IMR-90 (cell line): Measurements from ENCODE around the gene TMEM54. TPM values are rescaled to one million over a fixed set of nuclear protein-coding genes. Genes with fewer than 3 reads are reported as not detected.

ENCODE experiments used
- ATAC-seq: fragments of 200-7000 bp; cut with Tn5 transposase; 2 replicates; pipeline ENCODE4 v1.9.1; 2020; ENCODE audit warnings: low read depth, mild to moderate bottlenecking, moderate library complexity
- BruUV-seq: library from RNA; stranded (reverse); fragments of 400-500 nt; replicated peaks from 2 replicates; lab custom pipeline; 2021; lab: Mats Ljungman, UMichigan
- CTCF ChIA-PET: fragments of 300-600 bp; formaldehyde crosslinking; extraction: SDS; loops from one replicate; lab custom pipeline; 2021; ENCODE audit warnings: antibody characterized with exemption; lab: Yijun Ruan, JAX
- POLR2A ChIA-PET: fragments of 300-600 bp; sonication (Branson Sonifier 250); formaldehyde crosslinking; loops from one replicate; lab custom pipeline; 2022; ENCODE audit warnings: antibody characterized with exemption; ENCODE audit not compliant: unreplicated experiment; lab: Charles Lee
- DNase-seq: peaks from one replicate; pipeline ENCODE4 v3.0.0; 2013
- H2AFZ ChIP-seq: replicated peaks from 2 replicates; pipeline ENCODE3; 2013; ENCODE audit warnings: low read length, mild to moderate bottlenecking; ENCODE audit not compliant: poor library complexity
- H2AK5ac ChIP-seq: 2 replicates; pipeline ENCODE4 v1.6.1; 2013; ENCODE audit warnings: low read depth, low read length, inconsistent platforms
- H2AK9ac ChIP-seq: replicated peaks from 2 replicates; pipeline ENCODE3; 2013; ENCODE audit warnings: mild to moderate bottlenecking, low read depth, low read length, moderate library complexity; ENCODE audit not compliant: poor library complexity
- H2BK120ac ChIP-seq: 2 replicates; pipeline ENCODE4 v1.6.1; 2013; ENCODE audit warnings: low read depth, low read length, inconsistent platforms
- H2BK15ac ChIP-seq: 3 replicates; pipeline ENCODE4 v1.6.1; 2013; ENCODE audit warnings: low read depth, low read length, inconsistent platforms
- H2BK20ac ChIP-seq: 2 replicates; pipeline ENCODE4 v1.6.1; 2013; ENCODE audit warnings: low read depth, mild to moderate bottlenecking, inconsistent platforms, low read length, moderate library complexity
- H2BK5ac ChIP-seq: 2 replicates; pipeline ENCODE4 v1.6.1; 2013; ENCODE audit warnings: mild to moderate bottlenecking, low read depth, low read length, inconsistent platforms; ENCODE audit not compliant: poor library complexity, severe bottlenecking
- H3K14ac ChIP-seq: replicated peaks from 2 replicates; pipeline ENCODE4 v1.6.1; 2013; ENCODE audit warnings: low read depth, low read length, inconsistent platforms
- H3K18ac ChIP-seq: 2 replicates; pipeline ENCODE4 v1.6.1; 2013; ENCODE audit warnings: low read depth, low read length, control low read depth
- H3K23ac ChIP-seq: 2 replicates; pipeline ENCODE4 v1.6.1; 2013; ENCODE audit warnings: low read depth, low read length, inconsistent platforms
- H3K27ac ChIP-seq: 2 replicates; pipeline ENCODE4 v1.5.1; 2013; ENCODE audit warnings: mild to moderate bottlenecking, control low read depth, low read length; ENCODE audit not compliant: insufficient read depth
- H3K27me3 ChIP-seq: 2 replicates; pipeline ENCODE4 v1.6.1; 2013; ENCODE audit warnings: low read length; ENCODE audit not compliant: control insufficient read depth, insufficient read depth
- H3K36me3 ChIP-seq: 2 replicates; pipeline ENCODE4 v1.6.1; 2013; ENCODE audit warnings: low read length, mixed read lengths; ENCODE audit not compliant: control insufficient read depth, insufficient read depth
- H3K4ac ChIP-seq: 2 replicates; pipeline ENCODE4 v1.6.1; 2013; ENCODE audit warnings: low read depth, low read length, inconsistent platforms
- H3K4me1 ChIP-seq: 2 replicates; pipeline ENCODE4 v1.6.1; 2013; ENCODE audit warnings: low read length, mixed read lengths; ENCODE audit not compliant: control insufficient read depth, insufficient read depth
- H3K4me2 ChIP-seq: 2 replicates; pipeline ENCODE4 v1.6.1; 2013; ENCODE audit warnings: low read depth, mild to moderate bottlenecking, control low read depth, low read length, moderate library complexity
- H3K4me3 ChIP-seq: 2 replicates; pipeline ENCODE4 v1.5.1; 2013; ENCODE audit warnings: low read depth, mild to moderate bottlenecking, control low read depth, low read length, moderate library complexity; ENCODE audit not compliant: insufficient read depth
- H3K56ac ChIP-seq: 2 replicates; pipeline ENCODE4 v1.6.1; 2013; ENCODE audit warnings: low read length, inconsistent platforms; ENCODE audit not compliant: insufficient read depth; ENCODE audit errors: extremely low read depth
- H3K79me1 ChIP-seq, 2 experiments: 2 replicates each; pipeline ENCODE4 v1.6.1; 2013; ENCODE audit warnings: low read length in 2 of 2, inconsistent platforms in 1 of 2, low read depth in 1 of 2
- H3K9ac ChIP-seq: 2 replicates; pipeline ENCODE4 v1.6.1; 2013; ENCODE audit warnings: low read depth, low read length, control low read depth
- H3K9me1 ChIP-seq: 2 replicates; pipeline ENCODE4 v1.6.1; 2013; ENCODE audit warnings: low read length, inconsistent platforms; ENCODE audit not compliant: insufficient read depth
- H3K9me3 ChIP-seq: 2 replicates; pipeline ENCODE4 v1.6.1; 2013; ENCODE audit warnings: low read length; ENCODE audit not compliant: control insufficient read depth, insufficient read depth
- H4K20me1 ChIP-seq: 2 replicates; pipeline ENCODE4 v1.6.1; 2013; ENCODE audit warnings: low read length, inconsistent platforms; ENCODE audit not compliant: insufficient read depth
- H4K5ac ChIP-seq: 2 replicates; pipeline ENCODE4 v1.6.1; 2013; ENCODE audit warnings: mild to moderate bottlenecking, low read depth, low read length, control low read depth
- H4K8ac ChIP-seq, 2 experiments: 2 replicates each; pipeline ENCODE4 v1.6.1; 2013; ENCODE audit warnings: low read depth in 2 of 2, low read length in 2 of 2, control low read depth in 1 of 2, inconsistent platforms in 1 of 2
- H4K91ac ChIP-seq: 2 replicates; pipeline ENCODE4 v1.6.1; 2013; ENCODE audit warnings: low read depth, low read length, inconsistent platforms; ENCODE audit not compliant: insufficient read depth
- BHLHE40 ChIP-seq: fragments of 150-350 bp; IDR thresholded peaks from 2 replicates; pipeline ENCODE4 v1.6.1; 2016; ENCODE audit warnings: mild to moderate bottlenecking, low read depth, low read length
- CHD1 ChIP-seq: IDR thresholded peaks from 2 replicates; pipeline ENCODE4 v1.6.1; 2012; ENCODE audit warnings: low read depth, low read length, improper control_type of control experiment
- FOS ChIP-seq: fragments of 150-350 bp; IDR thresholded peaks from 2 replicates; pipeline ENCODE4 v1.6.1; 2016; ENCODE audit warnings: low read depth, low read length
- MAFK ChIP-seq: IDR thresholded peaks from 2 replicates; pipeline ENCODE4 v1.6.1; 2012; ENCODE audit warnings: low read depth, low read length, improper control_type of control experiment
- MAZ ChIP-seq: IDR thresholded peaks from 2 replicates; pipeline ENCODE4 v1.6.1; 2012; ENCODE audit warnings: low read depth, mild to moderate bottlenecking, low read length, improper control_type of control experiment, moderate library complexity, borderline replicate concordance
- MXI1 ChIP-seq: IDR thresholded peaks from 2 replicates; pipeline ENCODE4 v1.6.1; 2012; ENCODE audit warnings: low read depth, mild to moderate bottlenecking, low read length, moderate library complexity, borderline replicate concordance
- NFE2L2 ChIP-seq: fragments of 150-350 bp; IDR thresholded peaks from 2 replicates; pipeline ENCODE4 v1.6.1; 2016; ENCODE audit warnings: low read depth, mild to moderate bottlenecking, low read length
- POLR2A ChIP-seq: IDR thresholded peaks from 2 replicates; pipeline ENCODE4 v1.6.1; 2012; ENCODE audit warnings: mild to moderate bottlenecking, low read depth, low read length
- RAD21 ChIP-seq: IDR thresholded peaks from 2 replicates; pipeline ENCODE4 v1.6.1; 2012; ENCODE audit warnings: low read length, improper control_type of control experiment
- RFX5 ChIP-seq: IDR thresholded peaks from 2 replicates; pipeline ENCODE4 v1.8.0; 2012; ENCODE audit warnings: low read depth, mild to moderate bottlenecking, low read length, moderate library complexity
- SMC3 ChIP-seq: fragments of 150-350 bp; IDR thresholded peaks from 2 replicates; pipeline ENCODE4 v1.6.1; 2016; ENCODE audit warnings: low read depth, mild to moderate bottlenecking, antibody characterized with exemption, low read length, moderate library complexity
- WGBS, 2 experiments: methylation state at CpG; one replicate each; pipeline versions ENCODE4 v1.1.5 to v1.1.7; 2013; ENCODE audit warnings: missing lambda C conversion rate in 2 of 2; ENCODE audit not compliant: insufficient read length in 1 of 2; ENCODE audit errors: extremely low coverage in 2 of 2; 5-methylcytosine and 5-hydroxymethylcytosine counted together
- dilution Hi-C: fragments of 300-500 bp; cut with HindIII; formaldehyde crosslinking; loops from one replicate; pipeline ENCODE4 v1.14.3; 2018; ENCODE audit warnings: low sequenced_read_pairs; ENCODE audit not compliant: unreplicated experiment
- in situ Hi-C: fragments of 300-500 bp; cut with MboI; formaldehyde crosslinking; loops from 3 replicates; pipeline ENCODE4 v1.14.3; 2019; ENCODE audit warnings: low sequenced_read_pairs, inconsistent platforms, mixed read lengths
- intact Hi-C: fragments of 100-400 bp; cut with micrococcal nuclease; formaldehyde crosslinking; loops from 2 replicates; pipeline ENCODE4 v1.10.0; 2022
- polyA plus RNA-seq, 3 experiments: library from polyadenylated mRNA; depleted of rRNA; stranded (reverse); fragments of >200 nt; gene quantifications; 2 replicates each; pipeline ENCODE4 v1.2.3, GENCODE V29; 2012; ENCODE audit warnings: low replicate concordance in 1 of 3
- total RNA-seq: library from RNA; depleted of rRNA; stranded (reverse); fragments of >200 nt; gene quantifications from 2 replicates; pipeline ENCODE4 v1.2.3, GENCODE V29; 2012
- TF ChIP-seq, protein P1 (sequence below): fragments of 150-350 bp; IDR thresholded peaks from 2 replicates; pipeline ENCODE4 v1.6.1; 2016; ENCODE audit warnings: low read depth, mild to moderate bottlenecking, low read length, moderate library complexity, borderline replicate concordance
- TF ChIP-seq, protein P2 (sequence below): conservative IDR thresholded peaks from 2 replicates; pipeline ENCODE4 v1.5.1; 2012; ENCODE audit warnings: mild to moderate bottlenecking, low read depth, low read length, improper control_type of control experiment
- TF ChIP-seq, protein P3 (sequence below): fragments of 150-350 bp; IDR thresholded peaks from 2 replicates; pipeline ENCODE4 v1.6.1; 2017; ENCODE audit warnings: mild to moderate bottlenecking, antibody characterized with exemption, low read length, low read depth

TMEM54 gene
- total and polyA plus RNA-seq, 2 of the 4 experiments (the other 2 are of a cell fraction) = 25.5 to 75.2 TPM

DNA sequence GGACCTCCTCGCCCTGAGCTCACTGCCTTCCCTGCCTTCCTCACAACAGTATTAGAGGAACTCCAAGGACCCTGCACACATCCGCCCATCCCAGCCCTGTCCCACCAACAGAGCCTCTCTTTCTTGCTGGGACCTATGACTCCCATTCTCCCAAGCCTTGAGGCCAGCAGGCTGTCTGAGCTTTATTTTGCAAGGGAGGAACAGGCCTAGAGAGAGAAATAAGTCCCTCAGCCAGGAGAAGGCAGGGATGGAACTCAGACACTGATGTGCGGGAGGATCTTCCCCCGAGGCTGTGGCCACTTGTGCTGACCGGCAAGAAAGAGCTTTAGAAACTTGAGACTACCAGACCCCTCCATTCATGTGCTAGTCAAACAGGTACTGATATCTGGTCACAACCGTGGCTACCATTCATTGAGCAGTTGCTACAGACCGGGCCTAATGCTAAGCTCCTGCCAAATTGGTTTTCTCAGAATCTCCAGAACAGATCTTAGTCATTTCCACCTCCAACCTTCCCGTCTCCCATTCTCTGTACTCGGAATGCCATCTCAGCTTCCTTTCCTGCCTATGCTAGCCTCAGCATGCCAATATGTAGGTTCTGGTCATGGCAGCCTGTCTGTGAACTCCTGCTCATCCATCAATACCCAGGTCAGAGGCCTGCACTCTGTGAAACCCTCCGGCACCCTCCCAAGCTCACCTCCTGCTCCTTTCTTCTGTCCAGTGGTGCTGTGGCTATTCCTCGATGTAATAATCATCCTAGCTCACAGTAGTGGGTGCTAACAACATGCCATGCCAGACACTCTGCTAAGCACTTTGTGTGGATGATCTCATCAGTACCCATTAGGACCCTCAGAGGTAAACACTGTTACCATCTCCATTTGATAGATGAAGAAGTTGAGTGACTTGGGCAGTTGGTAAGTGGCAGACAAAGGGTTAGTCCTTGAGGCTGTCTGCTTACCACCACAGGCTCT is 3.8 kb downstream of the TMEM54 start:
- Histone ChIP-seq H3K14ac (no peak overlapping the region), H3K27me3 (peaks cover 7% of the 10 kb centered on the region), H3K36me3 (peaks cover 1% of the 10 kb centered on the region; the same call in 1 of the 2 replicates), H3K56ac (no peak overlapping the region), H3K79me1 (peaks cover 0 to 9% of the 10 kb centered on the region in 2 experiments; a peak in 1 of 4 replicates), H3K4me3 (no peak overlapping the region), H3K18ac (no peak overlapping the region), H2BK120ac (no peak overlapping the region), H4K91ac (no peak overlapping the region), H2AFZ (no peak overlapping the region), H3K4ac (no peak overlapping the region), H2AK5ac (no peak overlapping the region), H4K20me1 (no peaks in the 10 kb centered on the region), H3K9me1 (peaks cover 6% of the 10 kb centered on the region; the same call in 1 of the 2 replicates), H4K5ac (no peak overlapping the region), H3K9me3 (peaks cover 2% of the 10 kb centered on the region; the same call in 1 of the 2 replicates), H3K4me2 (no peak overlapping the region), H3K23ac (no peak overlapping the region), H2BK5ac (no peak overlapping the region), H2AK9ac (no peak overlapping the region), H3K9ac (no peak overlapping the region), H2BK20ac (no peak overlapping the region), H3K4me1 (peaks cover 2% of the 10 kb centered on the region; the same call in 1 of the 2 replicates), H2BK15ac (no peak overlapping the region), H3K27ac (no peak overlapping the region), H4K8ac (no peak overlapping the region)
- ChIA-PET POLR2A (interaction anchor here (0.5 kb wide), 1 partner anchor 91 kb away, joined by 3 read pairs; no protein-coding TSS in a partner anchor), CTCF (no interaction called here)
- dilution Hi-C loops (no loop called here), in situ Hi-C loops (no loop called here), intact Hi-C loops (no loop called here)
- BruUV-seq = no TSS peak
- 88% methylated on average over 7 of the region's 11 CpGs; no CpG with 5 or more reads in 1 of the 2 experiments for WGBS, 2 experiments
- no peak for ATAC-seq
- DNase-seq = no peak
- TF ChIP-seq SMC3 = no peak
- TF ChIP-seq MXI1 = no peak
- TF ChIP-seq, protein P1, sequence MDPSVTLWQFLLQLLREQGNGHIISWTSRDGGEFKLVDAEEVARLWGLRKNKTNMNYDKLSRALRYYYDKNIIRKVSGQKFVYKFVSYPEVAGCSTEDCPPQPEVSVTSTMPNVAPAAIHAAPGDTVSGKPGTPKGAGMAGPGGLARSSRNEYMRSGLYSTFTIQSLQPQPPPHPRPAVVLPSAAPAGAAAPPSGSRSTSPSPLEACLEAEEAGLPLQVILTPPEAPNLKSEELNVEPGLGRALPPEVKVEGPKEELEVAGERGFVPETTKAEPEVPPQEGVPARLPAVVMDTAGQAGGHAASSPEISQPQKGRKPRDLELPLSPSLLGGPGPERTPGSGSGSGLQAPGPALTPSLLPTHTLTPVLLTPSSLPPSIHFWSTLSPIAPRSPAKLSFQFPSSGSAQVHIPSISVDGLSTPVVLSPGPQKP = no peak
- TF ChIP-seq MAFK = no peak
- no peak for TF ChIP-seq MAZ
- no peak for TF ChIP-seq BHLHE40
- TF ChIP-seq, protein P2, sequence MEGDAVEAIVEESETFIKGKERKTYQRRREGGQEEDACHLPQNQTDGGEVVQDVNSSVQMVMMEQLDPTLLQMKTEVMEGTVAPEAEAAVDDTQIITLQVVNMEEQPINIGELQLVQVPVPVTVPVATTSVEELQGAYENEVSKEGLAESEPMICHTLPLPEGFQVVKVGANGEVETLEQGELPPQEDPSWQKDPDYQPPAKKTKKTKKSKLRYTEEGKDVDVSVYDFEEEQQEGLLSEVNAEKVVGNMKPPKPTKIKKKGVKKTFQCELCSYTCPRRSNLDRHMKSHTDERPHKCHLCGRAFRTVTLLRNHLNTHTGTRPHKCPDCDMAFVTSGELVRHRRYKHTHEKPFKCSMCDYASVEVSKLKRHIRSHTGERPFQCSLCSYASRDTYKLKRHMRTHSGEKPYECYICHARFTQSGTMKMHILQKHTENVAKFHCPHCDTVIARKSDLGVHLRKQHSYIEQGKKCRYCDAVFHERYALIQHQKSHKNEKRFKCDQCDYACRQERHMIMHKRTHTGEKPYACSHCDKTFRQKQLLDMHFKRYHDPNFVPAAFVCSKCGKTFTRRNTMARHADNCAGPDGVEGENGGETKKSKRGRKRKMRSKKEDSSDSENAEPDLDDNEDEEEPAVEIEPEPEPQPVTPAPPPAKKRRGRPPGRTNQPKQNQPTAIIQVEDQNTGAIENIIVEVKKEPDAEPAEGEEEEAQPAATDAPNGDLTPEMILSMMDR = no peak
- no peak for TF ChIP-seq RAD21
- no peak for TF ChIP-seq CHD1
- TF ChIP-seq NFE2L2 = no peak
- TF ChIP-seq RFX5 = no peak
- TF ChIP-seq POLR2A = no peak
- TF ChIP-seq, protein P3, sequence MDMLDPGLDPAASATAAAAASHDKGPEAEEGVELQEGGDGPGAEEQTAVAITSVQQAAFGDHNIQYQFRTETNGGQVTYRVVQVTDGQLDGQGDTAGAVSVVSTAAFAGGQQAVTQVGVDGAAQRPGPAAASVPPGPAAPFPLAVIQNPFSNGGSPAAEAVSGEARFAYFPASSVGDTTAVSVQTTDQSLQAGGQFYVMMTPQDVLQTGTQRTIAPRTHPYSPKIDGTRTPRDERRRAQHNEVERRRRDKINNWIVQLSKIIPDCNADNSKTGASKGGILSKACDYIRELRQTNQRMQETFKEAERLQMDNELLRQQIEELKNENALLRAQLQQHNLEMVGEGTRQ = no peak
- TF ChIP-seq FOS = no peak
